HEK293 (cell line): ENCODE data around the gene CXADR.
"Not testable (repeated sequence)": the region's sequence is repeated elsewhere in the genome, so short reads cannot be mapped to it uniquely, and the experiment has no call there.

Experiments
- ZNF558 ChIP-seq: fragments of 450-650 bp; formaldehyde crosslinking; IDR thresholded peaks from 2 replicates; pipeline ENCODE4 v1.5.1; 2016; ENCODE audit warnings: missing biosample characterization, missing genetic modification characterization
- ZNF792 ChIP-seq: fragments of 450-650 bp; formaldehyde crosslinking; IDR thresholded peaks from 2 replicates; pipeline ENCODE4 v1.5.1; 2016; ENCODE audit warnings: missing biosample characterization, missing genetic modification characterization

DNA sequence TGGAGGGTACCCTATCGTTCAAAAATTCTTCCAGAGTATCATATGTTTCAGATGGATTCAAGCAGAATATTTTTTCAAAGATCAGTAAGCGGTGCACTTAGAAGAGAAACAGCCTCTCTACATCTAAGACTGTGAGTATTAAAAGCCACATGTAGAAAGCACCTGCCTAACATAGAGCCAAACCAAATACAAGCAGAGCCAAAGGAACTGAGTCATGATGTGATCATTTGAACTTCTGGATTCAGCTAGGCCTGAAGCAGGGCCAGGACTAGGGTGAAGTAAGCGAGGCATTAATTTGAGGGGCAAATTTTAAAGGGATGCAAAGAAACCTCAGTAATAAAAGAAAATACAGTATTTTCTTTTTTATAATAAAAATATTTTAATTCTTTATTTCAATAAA lies 23.3 kb upstream of the CXADR start:
- not testable (repeated sequence) for TF ChIP-seq ZNF792 (tag by site-specific recombination); ZNF558
